Sigmoid colon (tissue), 7 donors: ENCODE results near the gene CDC42SE2. TPM values are rescaled to one million over a fixed set of nuclear protein-coding genes. Genes with fewer than 3 reads are reported as not detected.

ENCODE experiments used
- DNase-seq: peaks from one replicate; pipeline ENCODE4 v3.0.0-alpha.2; 2019
- H3K27ac ChIP-seq, 4 donors: fragments of 200-600 bp; sonication (generic); one replicate each; pipeline ENCODE4 v1.5.1; 2016 to 2019; ENCODE audit warnings: mild to moderate bottlenecking in 1 of 4
- H3K27me3 ChIP-seq, 3 donors: fragments of 200-600 bp; sonication (generic); one replicate each; pipeline ENCODE4 v1.5.1; 2019; ENCODE audit warnings: mild to moderate bottlenecking in 1 of 3
- H3K36me3 ChIP-seq, 4 donors: fragments of 200-600 bp; sonication (generic); one replicate each; pipeline ENCODE4 v1.5.1; 2016 to 2019
- H3K4me1 ChIP-seq, 4 donors: fragments of 200-600 bp; sonication (generic); one replicate each; pipeline ENCODE4 v1.5.1; 2017 to 2019
- H3K4me3 ChIP-seq, 4 donors: fragments of 200-600 bp; sonication (generic); one replicate each; pipeline ENCODE4 v1.5.1; 2017 to 2019; ENCODE audit warnings: mild to moderate bottlenecking in 2 of 4, moderate library complexity in 1 of 4
- H3K9me3 ChIP-seq, 4 donors: fragments of 200-600 bp in 3 of 4; sonication (generic) in 3 of 4; one replicate each; pipeline versions ENCODE4 v1.5.1 to v1.6.1; 2013 to 2019
- EP300 ChIP-seq, 4 donors: sonication (generic); formaldehyde crosslinking; IDR thresholded peaks; one replicate each; pipeline ENCODE4 v1.6.1; 2017; ENCODE audit warnings: antibody characterized with exemption in 4 of 4
- POLR2A ChIP-seq, 2 donors: fragments of 450-650 bp; IDR thresholded peaks; one replicate each; pipeline ENCODE4 v1.6.1; 2016; ENCODE audit warnings: antibody characterized with exemption in 2 of 2, mild to moderate bottlenecking in 2 of 2, moderate library complexity in 2 of 2
- POLR2AphosphoS5 ChIP-seq, 4 donors: sonication (generic); formaldehyde crosslinking; IDR thresholded peaks; one replicate each; pipeline ENCODE4 v1.6.1; 2017; ENCODE audit warnings: antibody characterized with exemption in 4 of 4
- WGBS, 2 donors: extraction: QIAGEN DNeasy Blood & Tissue Kit; methylation state at CpG; one replicate each; pipeline ENCODE4 v1.1.7; 2013; 5-methylcytosine and 5-hydroxymethylcytosine counted together
- intact Hi-C: fragments of 100-400 bp; cut with DNase I; formaldehyde crosslinking; loops from one replicate; pipeline ENCODE4 v1.15.1; 2023
- polyA plus RNA-seq, 3 donors: library from polyadenylated mRNA; stranded (reverse); fragments of 200-250 nt; gene quantifications; one replicate each; pipeline ENCODE4 v1.2.3, GENCODE V29; 2013
- total RNA-seq, 4 donors: library from RNA; depleted of rRNA; stranded (reverse); fragments of >200 nt; gene quantifications; one replicate each; pipeline ENCODE4 v1.1.0, GENCODE V29; 2016
- TF ChIP-seq, protein P1 (sequence below), 4 experiments: fragments of 450-650 bp in 3 of 4; fragments of 200-600 bp in 1 of 4; IDR thresholded peaks; one replicate each; pipeline ENCODE4 v1.5.1; 2016 to 2019; ENCODE audit warnings: antibody characterized with exemption in 4 of 4, mild to moderate bottlenecking in 3 of 4, moderate library complexity in 2 of 4
- donor health status: healthy with polysubstance abuse.
- donor health status: Bipolar disorder and iron deficiency.
- donor health status: healthy.

Gene CDC42SE2
- total and polyA plus RNA-seq, 7 donors, result 24.1 to 109 (median 33.2) TPM

DNA sequence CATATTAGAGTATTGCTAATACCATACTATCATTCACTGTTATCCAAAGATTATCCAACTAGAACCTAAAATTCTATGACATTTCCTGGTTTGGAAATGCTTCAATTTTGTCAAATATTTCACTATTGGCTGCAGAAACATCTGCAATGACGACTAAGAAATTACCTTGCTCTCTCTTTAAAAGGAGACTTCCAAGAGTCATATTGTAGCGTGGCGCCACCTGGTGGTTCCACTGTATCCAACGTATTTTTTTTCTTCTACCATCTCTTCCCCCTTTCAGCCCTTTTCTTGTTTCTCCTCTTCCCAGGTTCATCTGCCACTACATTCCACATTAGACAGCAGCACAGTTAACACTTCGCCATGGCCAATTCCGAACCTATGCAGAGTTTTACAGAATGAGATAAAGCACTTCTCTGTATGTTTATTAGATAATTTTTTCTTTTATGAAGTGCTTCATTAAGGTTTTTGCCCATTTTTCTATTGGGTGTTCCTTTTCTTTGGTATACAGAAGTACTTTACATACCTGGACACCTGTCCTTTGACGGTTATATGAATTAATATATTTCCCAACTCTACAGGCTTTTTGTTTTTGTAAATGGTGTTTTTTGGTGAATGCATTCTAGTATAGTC is 153.5 kb downstream of the CDC42SE2 start:
- DNase-seq, result peak; percentile 80
- intact Hi-C loops, result loop anchor here (2.0 to 10.0 kb wide), 3 partner anchors 153 to 1515 kb away; partner anchors contain the start of genes CDC42SE2, CHSY3 and HINT1

DNA sequence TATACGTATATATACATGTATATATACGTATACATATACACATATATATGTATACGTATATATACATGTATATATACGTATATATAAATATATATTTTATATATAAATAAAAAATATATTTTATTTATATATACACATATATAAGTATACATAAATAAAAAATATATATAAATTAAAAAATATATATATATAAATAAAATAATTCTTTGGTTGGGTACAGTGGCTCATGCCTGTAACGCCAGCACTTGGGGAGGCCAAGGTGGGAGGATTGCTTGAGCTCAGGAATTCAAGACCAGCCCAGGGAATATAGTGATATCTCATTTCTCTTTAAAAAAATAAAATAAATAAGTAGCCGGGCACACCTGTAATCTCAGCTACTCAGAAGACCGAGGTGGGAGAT is 155.0 kb downstream of the CDC42SE2 start:
- Histone ChIP-seq H3K27me3 (no peaks in the 10 kb centered on the region), H3K27ac (no peak overlapping the region), H3K4me3 (no peak overlapping the region), H3K4me1 (no peaks in the 10 kb centered on the region), H3K9me3 (no peaks in the 10 kb centered on the region), H3K36me3 (peaks cover 0 to 6% (median 0%) of the 10 kb centered on the region in 4 donors)
- intact Hi-C loops, result loop anchor here (5.0 to 10.0 kb wide), 2 partner anchors 154 to 1517 kb away; partner anchors contain the start of genes CDC42SE2 and CHSY3
- DNase-seq, result no peak
- no peak for TF ChIP-seq POLR2AphosphoS5 (IDR thresholded peaks at IDR 0.05)
- TF ChIP-seq, protein P1, sequence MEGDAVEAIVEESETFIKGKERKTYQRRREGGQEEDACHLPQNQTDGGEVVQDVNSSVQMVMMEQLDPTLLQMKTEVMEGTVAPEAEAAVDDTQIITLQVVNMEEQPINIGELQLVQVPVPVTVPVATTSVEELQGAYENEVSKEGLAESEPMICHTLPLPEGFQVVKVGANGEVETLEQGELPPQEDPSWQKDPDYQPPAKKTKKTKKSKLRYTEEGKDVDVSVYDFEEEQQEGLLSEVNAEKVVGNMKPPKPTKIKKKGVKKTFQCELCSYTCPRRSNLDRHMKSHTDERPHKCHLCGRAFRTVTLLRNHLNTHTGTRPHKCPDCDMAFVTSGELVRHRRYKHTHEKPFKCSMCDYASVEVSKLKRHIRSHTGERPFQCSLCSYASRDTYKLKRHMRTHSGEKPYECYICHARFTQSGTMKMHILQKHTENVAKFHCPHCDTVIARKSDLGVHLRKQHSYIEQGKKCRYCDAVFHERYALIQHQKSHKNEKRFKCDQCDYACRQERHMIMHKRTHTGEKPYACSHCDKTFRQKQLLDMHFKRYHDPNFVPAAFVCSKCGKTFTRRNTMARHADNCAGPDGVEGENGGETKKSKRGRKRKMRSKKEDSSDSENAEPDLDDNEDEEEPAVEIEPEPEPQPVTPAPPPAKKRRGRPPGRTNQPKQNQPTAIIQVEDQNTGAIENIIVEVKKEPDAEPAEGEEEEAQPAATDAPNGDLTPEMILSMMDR (IDR thresholded peaks at IDR 0.05), result no peak
- TF ChIP-seq EP300 (IDR thresholded peaks at IDR 0.05), result no peak
- TF ChIP-seq POLR2A (IDR thresholded peaks at IDR 0.05), result no peak
- WGBS, 2 donors, result 94 to 95% methylated on average over 7 of the region's 7 CpGs

More for the DNA sequence above, 153.5 kb downstream of the CDC42SE2 start:
- TF ChIP-seq, protein P1 (IDR thresholded peaks at IDR 0.05), result peak; percentile 42 to 77 (median 70)
- TF ChIP-seq POLR2AphosphoS5 (IDR thresholded peaks at IDR 0.05), result no peak
- Histone ChIP-seq H3K4me3 (no peak overlapping the region), H3K36me3 (no peaks in the 10 kb centered on the region), H3K9me3 (no peaks in the 10 kb centered on the region), H3K27ac (no peak overlapping the region), H3K4me1 (no peaks in the 10 kb centered on the region), H3K27me3 (no peaks in the 10 kb centered on the region)
- WGBS, 2 donors, result 19 to 23% methylated on average over 7 of the region's 7 CpGs

GRCh38 chr5:131419877-131420276 is 156.0 kb downstream of the CDC42SE2 start:
- H3K36me3 ChIP-seq, result peaks cover 0 to 6% (median 0%) of the 10 kb centered on the region in 4 donors
- DNase-seq, result no peak
- no peaks in the 10 kb centered on the region for H3K9me3 ChIP-seq
- no peak overlapping the region for H3K4me3 ChIP-seq
- TF ChIP-seq POLR2A (IDR thresholded peaks at IDR 0.05), result no peak
- TF ChIP-seq EP300 (IDR thresholded peaks at IDR 0.05), result no peak
- TF ChIP-seq, protein P1 (IDR thresholded peaks at IDR 0.05), result no peak
- no peak for TF ChIP-seq POLR2AphosphoS5 (IDR thresholded peaks at IDR 0.05)
- H3K4me1 ChIP-seq, result no peaks in the 10 kb centered on the region
- H3K27ac ChIP-seq, result no peak overlapping the region
- H3K27me3 ChIP-seq, result no peaks in the 10 kb centered on the region
- WGBS, 2 donors, result 58 to 59% methylated on average over 4 of the region's 4 CpGs
- intact Hi-C loops, result loop anchor here (5.0 to 10.0 kb wide), 2 partner anchors 155 to 1518 kb away; partner anchors contain the start of genes CDC42SE2 and CHSY3

- DNase-seq, result no peak
- Histone ChIP-seq H3K27me3 (no peaks in the 10 kb centered on the region), H3K27ac (no peak overlapping the region), H3K4me3 (no peak overlapping the region), H3K36me3 (peaks cover 4 to 25% (median 6%) of the 10 kb centered on the region in 4 donors), H3K9me3 (no peaks in the 10 kb centered on the region), H3K4me1 (no peaks in the 10 kb centered on the region)
- WGBS, 2 donors, result 91 to 94% methylated on average over 2 of the region's 2 CpGs
- intact Hi-C loops, result no loop called here
- TF ChIP-seq POLR2A (IDR thresholded peaks at IDR 0.05) (no peak), EP300 (IDR thresholded peaks at IDR 0.05) (no peak), POLR2AphosphoS5 (IDR thresholded peaks at IDR 0.05) (no peak)
- TF ChIP-seq, protein P1 (IDR thresholded peaks at IDR 0.05), result no peak
Observed at GRCh38 chr5:131423056-131423455, 159.2 kb downstream of the CDC42SE2 start.
